HG03342 (cell line): ENCODE data around the gene PDE12.
"Not testable (repeated sequence)": the region's sequence is repeated elsewhere in the genome, so short reads cannot be mapped to it uniquely, and the experiment has no call there.

Source experiments
- ATAC-seq: cut with Tn5 transposase; IDR thresholded peaks from one replicate; pipeline ENCODE4 v1.9.1; 2021; ENCODE audit warnings: mild to moderate bottlenecking, moderate library complexity; ENCODE audit not compliant: unreplicated experiment

PDE12 gene

DNA sequence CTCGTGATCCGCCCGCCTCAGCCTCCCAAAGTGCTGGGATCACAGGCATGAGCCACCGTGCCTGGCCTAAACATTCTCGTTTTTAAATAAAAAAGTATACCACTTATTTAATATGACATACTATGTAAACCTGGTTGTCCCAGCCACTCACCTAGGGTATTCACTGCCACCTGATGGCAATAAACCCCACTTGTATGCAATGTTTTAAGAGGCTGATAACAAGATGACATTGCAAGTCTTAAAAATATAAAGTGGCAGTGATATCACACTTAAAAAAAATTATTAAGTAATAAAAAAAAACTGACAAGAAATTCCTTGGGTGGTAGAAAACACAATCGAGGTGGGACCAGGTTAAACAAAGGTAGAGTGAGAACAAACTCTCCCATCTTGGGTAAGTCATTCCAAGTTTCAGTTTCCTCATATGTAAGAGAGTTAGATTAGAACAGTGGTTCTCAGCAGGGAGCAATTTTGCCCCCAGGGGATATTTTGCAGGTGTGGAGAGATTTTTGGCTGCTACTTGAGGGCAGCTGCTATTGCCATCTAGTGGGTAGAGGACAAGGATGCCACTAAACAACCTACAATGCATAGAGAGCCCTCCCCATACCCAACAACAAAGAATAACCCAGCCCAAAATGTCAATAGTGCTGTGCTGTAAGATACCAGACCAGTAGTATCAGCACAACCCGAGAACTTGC, 26.5 kb downstream of the PDE12 start:
- ATAC-seq, result no peak

DNA sequence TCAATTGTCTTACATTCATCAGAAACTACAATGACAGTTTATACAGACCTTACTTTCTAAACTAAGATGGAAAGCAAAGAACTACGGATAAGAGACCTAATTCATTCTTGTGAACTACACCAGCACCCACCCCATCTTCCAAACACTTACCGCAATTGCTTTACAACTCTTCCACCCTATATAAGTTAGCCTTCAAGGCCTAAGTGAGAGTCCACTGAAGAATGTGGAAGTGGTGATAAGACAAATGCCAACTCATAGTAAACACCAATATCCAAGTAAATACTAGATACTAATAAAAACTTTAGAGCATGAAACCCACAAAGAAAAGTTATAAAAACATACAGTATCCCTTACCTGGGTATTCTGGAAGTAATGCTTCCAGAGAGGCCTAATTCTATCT, 27.5 kb downstream of the PDE12 start:
- ATAC-seq, result no peak

- ATAC-seq, result no peak
Observed at GRCh38 chr3:57586778-57587177, 30.7 kb downstream of the PDE12 start.

DNA sequence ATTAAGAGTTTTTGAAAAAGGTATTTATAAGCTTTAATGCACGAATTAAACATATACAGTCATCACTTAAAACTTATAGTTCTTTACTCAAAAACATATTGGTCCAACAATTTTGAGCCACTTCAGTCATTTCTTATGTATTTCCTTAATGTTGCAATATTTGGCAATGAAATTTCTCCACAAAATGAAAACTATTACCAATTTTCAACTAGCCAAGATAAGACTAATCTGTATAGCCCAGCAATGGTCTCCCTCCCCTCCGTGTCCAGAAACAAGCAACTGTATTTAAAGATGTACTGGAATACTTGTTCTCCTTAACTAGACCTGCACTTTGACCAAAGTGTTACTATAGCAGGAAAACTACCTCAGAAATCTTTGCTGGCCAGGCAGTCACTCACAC, 31.8 kb downstream of the PDE12 start:
- ATAC-seq, result no peak

DNA sequence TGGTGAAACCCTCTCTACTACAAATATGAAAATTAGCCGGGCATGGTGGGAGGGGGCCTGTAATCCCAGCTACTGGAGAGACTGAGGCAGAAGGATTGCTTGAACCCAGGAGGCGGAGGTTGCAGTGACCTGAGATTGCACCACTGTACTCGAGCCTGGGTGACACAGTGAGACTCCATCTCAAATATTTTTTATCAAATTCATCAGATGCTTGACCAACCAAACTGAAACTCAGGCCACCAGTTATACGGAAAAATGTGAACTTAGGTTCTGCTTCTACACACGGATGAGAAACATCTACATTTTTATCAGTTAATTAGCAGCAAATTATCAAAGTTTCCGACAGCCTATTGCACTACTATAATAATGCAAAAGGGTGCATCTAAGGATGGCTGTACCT, 36.2 kb downstream of the PDE12 start:
- no peak for ATAC-seq

GRCh38 chr3:57594144-57594543, 38.1 kb downstream of the PDE12 start:
- ATAC-seq, result no peak

- no peak for ATAC-seq
Observed at GRCh38 chr3:57594576-57594975, 38.5 kb downstream of the PDE12 start.

GRCh38 chr3:57596495-57597126, 40.5 kb downstream of the PDE12 start:
- ATAC-seq, result no peak

DNA sequence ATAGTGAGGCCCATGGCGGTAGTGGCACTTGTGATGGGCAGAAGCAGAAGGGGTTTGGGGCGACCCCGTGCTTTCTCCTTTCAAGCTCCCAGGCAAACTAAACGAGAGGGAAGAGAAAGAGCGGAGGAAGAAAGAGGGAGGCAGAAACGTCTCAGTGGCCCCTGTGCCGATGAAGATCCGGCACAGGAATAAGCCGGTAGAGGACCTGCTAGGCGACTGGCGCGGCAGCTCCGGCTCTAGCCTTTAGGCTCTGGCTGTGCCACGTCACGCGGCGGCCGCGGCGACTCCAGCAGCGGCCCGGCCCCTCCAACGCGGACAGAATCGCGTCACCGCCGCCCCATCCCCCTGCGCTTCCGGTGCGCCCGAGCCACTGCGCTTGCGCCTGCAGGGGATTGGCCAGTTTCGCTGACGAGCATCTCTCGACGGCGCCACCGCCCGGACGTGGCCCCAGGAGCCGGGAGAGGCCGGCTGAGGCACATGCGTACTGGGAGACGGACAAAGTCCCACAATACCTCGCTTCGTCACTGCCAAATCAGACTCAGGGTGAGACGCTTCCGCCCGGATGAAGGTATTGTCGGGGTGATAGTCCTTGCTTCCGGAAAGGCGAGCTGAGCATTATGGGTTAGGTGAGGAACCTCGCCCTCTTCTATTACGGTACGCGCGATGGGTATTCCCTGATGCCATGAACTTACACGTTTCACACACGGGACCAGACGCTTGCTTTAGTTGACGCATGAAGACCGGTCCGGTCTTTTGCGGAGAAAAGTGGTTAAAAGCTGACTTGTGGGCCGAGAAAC, 41.3 kb downstream of the PDE12 start, which contains the start of gene ARF4:
TSS of gene ARF4 (minus strand) at position 218 of the 797 bp plus-strand sequence. CDS start at position 14, 204 bp downstream.
- ATAC-seq, result peak; percentile 93

GRCh38 chr3:57598765-57599360, 42.8 kb downstream of the PDE12 start:
- no peak for ATAC-seq

- no peak for ATAC-seq
Observed at GRCh38 chr3:57600195-57600594, 44.1 kb downstream of the PDE12 start.

DNA sequence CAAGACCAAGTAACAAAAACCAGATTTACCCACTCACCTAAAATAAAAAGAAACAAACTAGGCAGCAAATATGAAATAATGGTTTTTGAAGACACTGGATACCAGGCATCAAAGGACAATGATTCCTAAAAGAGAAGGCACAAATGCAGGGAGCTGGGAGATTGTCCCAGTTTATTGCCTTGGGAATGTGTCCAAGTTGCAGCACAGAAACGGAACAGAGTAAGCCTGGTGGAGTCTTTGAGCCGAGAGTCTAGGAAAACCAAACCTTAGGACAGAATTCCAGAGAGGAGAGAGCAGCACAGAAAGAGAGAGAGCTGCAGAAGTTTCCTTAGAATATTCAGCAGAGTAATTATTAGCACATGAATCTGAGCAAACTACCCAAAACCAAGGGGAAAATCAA, 48.9 kb downstream of the PDE12 start:
- ATAC-seq, result no peak

GRCh38 chr3:57605683-57606082, 49.6 kb downstream of the PDE12 start:
- no peak for ATAC-seq

DNA sequence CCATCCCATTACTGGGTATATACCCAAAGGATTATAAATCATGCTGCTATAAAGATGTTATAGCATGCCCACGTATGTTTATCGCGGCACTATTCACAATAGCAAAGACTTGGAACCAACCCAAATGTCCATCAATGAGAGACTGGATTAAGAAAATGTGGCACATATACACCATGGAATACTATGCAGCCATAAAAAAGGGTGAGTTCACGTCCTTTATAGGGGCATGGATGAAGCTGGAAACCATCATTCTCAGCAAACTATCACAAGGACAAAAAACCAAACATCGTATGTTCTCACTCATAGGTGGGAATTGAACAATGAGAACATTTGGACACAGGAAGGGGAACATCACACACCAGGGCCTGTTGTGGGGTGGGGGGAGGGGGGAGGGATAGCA, 55.8 kb downstream of the PDE12 start:
- not testable (repeated sequence) for ATAC-seq

DNA sequence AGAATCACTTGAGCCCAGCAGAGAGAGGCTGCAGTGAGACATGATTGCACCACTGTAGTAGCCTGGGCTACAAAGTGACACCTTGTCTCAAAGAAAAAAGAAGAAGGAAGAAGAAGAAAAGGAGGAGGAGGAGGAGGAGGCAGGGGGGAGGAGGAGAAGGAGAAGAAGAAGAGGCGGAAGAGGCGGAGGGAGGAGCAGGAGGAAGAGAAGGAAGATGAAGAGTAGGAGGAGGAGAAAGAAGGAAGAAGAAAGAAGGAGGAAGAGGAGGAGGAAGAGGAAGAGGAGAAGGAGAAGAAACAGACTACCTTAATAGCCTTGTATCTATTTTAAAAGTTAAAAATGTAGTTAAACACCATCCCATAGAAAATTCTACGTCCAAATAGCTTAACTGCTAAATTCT, 60.2 kb downstream of the PDE12 start:
- no peak for ATAC-seq
